Measurements from ENCODE around the gene SSBP1.

The SSBP1 gene

GRCh38 chr7:141699860-141700259, 38.3 kb upstream of the SSBP1 start:
- H3K27me3 ChIP-seq (replicated peaks; ENCODE audit: control insufficient read depth, insufficient read depth, low read length, poor library complexity, severe bottlenecking), result no peaks in the 10 kb centered on the region
- DNase-seq, result no peak
- no peaks in the 10 kb centered on the region for H3K36me3 ChIP-seq (ENCODE audit: control insufficient read depth, insufficient read depth, low read length)
- no peak overlapping the region for H3K27ac ChIP-seq (ENCODE audit: insufficient read depth, low read length, poor library complexity, severe bottlenecking)
- H3K4me3 ChIP-seq (ENCODE audit: insufficient read depth, low read depth, low read length, poor library complexity, severe bottlenecking), result no peak overlapping the region
- H3K9me3 ChIP-seq (ENCODE audit: control insufficient read depth, low read length), result no peaks in the 10 kb centered on the region
- peaks cover 8% of the 10 kb centered on the region for H3K4me1 ChIP-seq (ENCODE audit: control insufficient read depth, insufficient read depth, low read length, poor library complexity, severe bottlenecking)

GRCh38 chr7:141700296-141700847, 37.8 kb upstream of the SSBP1 start:
- DNase-seq, result no peak
- H3K4me1 ChIP-seq (ENCODE audit: control insufficient read depth, insufficient read depth, low read length, poor library complexity, severe bottlenecking), result peaks cover 8% of the 10 kb centered on the region
- no peaks in the 10 kb centered on the region for H3K27me3 ChIP-seq (replicated peaks; ENCODE audit: control insufficient read depth, insufficient read depth, low read length, poor library complexity, severe bottlenecking)
- no peaks in the 10 kb centered on the region for H3K36me3 ChIP-seq (ENCODE audit: control insufficient read depth, insufficient read depth, low read length)
- peak overlapping the region; percentile 52 for H3K4me3 ChIP-seq (ENCODE audit: insufficient read depth, low read depth, low read length, poor library complexity, severe bottlenecking)
- H3K9me3 ChIP-seq (ENCODE audit: control insufficient read depth, low read length), result no peaks in the 10 kb centered on the region
- peak overlapping the region; percentile 54 for H3K27ac ChIP-seq (ENCODE audit: insufficient read depth, low read length, poor library complexity, severe bottlenecking)

DNA sequence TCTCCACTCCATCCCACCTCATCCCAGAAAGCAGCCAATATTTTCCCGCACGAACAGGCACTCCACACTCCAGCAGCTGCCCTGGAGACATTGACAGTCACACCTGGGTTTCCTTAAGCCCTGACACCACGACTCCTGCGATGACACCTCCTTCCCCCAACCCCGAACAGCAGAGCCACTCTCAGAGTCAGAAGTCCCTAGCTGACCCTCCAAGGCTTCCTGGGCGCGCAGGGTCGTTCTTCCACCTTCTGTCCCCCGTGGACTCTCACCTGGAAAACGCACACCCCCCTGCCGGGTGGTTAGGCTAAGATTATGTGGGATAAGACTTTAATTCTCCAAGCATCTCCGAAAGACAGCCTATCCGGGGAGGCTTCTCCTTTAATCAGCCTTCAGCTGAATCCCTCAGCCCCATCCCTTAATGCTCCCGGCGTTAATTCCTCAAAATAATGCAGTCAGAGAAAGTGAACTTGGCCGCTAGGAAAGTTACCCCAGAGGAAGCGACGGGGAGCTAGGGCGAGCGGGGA, 37.2 kb upstream of the SSBP1 start:
- no peak for DNase-seq
- H3K4me1 ChIP-seq (ENCODE audit: control insufficient read depth, insufficient read depth, low read length, poor library complexity, severe bottlenecking), result peaks cover 8% of the 10 kb centered on the region
- H3K36me3 ChIP-seq (ENCODE audit: control insufficient read depth, insufficient read depth, low read length), result no peaks in the 10 kb centered on the region
- peak overlapping the region; percentile 54 for H3K27ac ChIP-seq (ENCODE audit: insufficient read depth, low read length, poor library complexity, severe bottlenecking)
- no peaks in the 10 kb centered on the region for H3K9me3 ChIP-seq (ENCODE audit: control insufficient read depth, low read length)
- H3K27me3 ChIP-seq (replicated peaks; ENCODE audit: control insufficient read depth, insufficient read depth, low read length, poor library complexity, severe bottlenecking), result no peaks in the 10 kb centered on the region
- H3K4me3 ChIP-seq (ENCODE audit: insufficient read depth, low read depth, low read length, poor library complexity, severe bottlenecking), result peak overlapping the region; percentile 52

GRCh38 chr7:141701489-141702046, 36.6 kb upstream of the SSBP1 start:
- DNase-seq, result peak; percentile 65 to 73 (median 65)
- no peaks in the 10 kb centered on the region for H3K9me3 ChIP-seq (ENCODE audit: control insufficient read depth, low read length)
- peak overlapping the region; percentile 84 for H3K27ac ChIP-seq (ENCODE audit: insufficient read depth, low read length, poor library complexity, severe bottlenecking)
- peak overlapping the region; percentile 64 for H3K4me3 ChIP-seq (ENCODE audit: insufficient read depth, low read depth, low read length, poor library complexity, severe bottlenecking)
- H3K36me3 ChIP-seq (ENCODE audit: control insufficient read depth, insufficient read depth, low read length), result no peaks in the 10 kb centered on the region
- H3K4me1 ChIP-seq (ENCODE audit: control insufficient read depth, insufficient read depth, low read length, poor library complexity, severe bottlenecking), result peaks cover 8% of the 10 kb centered on the region
- no peaks in the 10 kb centered on the region for H3K27me3 ChIP-seq (replicated peaks; ENCODE audit: control insufficient read depth, insufficient read depth, low read length, poor library complexity, severe bottlenecking)

DNA sequence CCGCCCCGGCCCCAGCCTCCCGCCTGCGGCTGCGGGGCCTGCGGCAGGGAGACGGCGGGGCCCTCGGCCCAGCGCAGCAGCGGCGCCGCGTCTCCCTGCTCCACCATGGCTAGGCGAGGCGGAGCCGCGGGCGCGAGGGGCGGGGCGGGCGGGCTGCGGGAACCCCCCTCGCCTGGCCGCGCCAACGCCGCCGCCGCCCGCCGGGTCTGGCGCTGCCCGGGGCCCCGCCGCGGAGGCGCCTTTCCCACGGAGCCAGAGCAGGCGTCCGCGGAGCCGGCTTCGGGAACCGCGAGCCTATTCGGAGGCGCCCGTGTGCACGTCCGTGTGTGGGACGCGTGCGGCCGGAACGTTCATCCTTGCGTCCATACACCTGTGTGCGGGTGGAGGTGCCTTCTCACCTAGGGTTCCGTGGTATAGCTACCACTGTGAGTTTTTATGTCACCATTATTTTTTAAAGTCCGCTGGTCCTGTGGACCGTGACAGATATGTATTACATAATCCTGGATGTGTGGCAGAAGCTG, 36.1 kb upstream of the SSBP1 start, which contains the start of gene DENND11:
Gene DENND11, minus strand, starts transcription at position 120 of the 521 bp plus-strand sequence. Its CDS starts 13 bp downstream, at position 107.
- no peaks in the 10 kb centered on the region for H3K27me3 ChIP-seq (replicated peaks; ENCODE audit: control insufficient read depth, insufficient read depth, low read length, poor library complexity, severe bottlenecking)
- DNase-seq, result peak; percentile 40 to 56 (median 48)
- H3K36me3 ChIP-seq (ENCODE audit: control insufficient read depth, insufficient read depth, low read length), result no peaks in the 10 kb centered on the region
- peaks cover 8% of the 10 kb centered on the region for H3K4me1 ChIP-seq (ENCODE audit: control insufficient read depth, insufficient read depth, low read length, poor library complexity, severe bottlenecking)
- no peaks in the 10 kb centered on the region for H3K9me3 ChIP-seq (ENCODE audit: control insufficient read depth, low read length)
- H3K4me3 ChIP-seq (ENCODE audit: insufficient read depth, low read depth, low read length, poor library complexity, severe bottlenecking), result peak within 1 kb of the TSS; percentile 64
- peak within 1 kb of the TSS; percentile 84 for H3K27ac ChIP-seq (ENCODE audit: insufficient read depth, low read length, poor library complexity, severe bottlenecking)

DNA sequence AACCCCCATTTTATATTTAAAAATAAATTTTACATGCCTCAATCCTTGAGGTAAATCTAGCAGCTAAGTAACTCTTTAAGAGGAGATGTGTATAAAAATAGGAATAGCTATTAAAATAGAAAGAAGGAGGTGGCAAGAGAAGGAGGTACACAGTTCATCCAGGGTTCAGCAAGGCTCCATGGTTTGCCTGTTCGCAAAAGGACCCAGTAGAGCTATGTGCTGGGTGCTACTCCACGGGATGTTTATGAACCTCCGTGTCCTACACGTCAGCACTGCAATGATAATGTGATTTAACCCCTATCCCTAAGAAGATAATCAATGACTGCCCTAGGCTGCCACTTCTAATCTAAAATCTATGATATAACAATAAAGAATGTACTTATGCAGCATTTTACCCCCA, 35.3 kb upstream of the SSBP1 start:
- no peaks in the 10 kb centered on the region for H3K36me3 ChIP-seq (ENCODE audit: control insufficient read depth, insufficient read depth, low read length)
- peak overlapping the region; percentile 56 for H3K4me3 ChIP-seq (ENCODE audit: insufficient read depth, low read depth, low read length, poor library complexity, severe bottlenecking)
- no peaks in the 10 kb centered on the region for H3K27me3 ChIP-seq (replicated peaks; ENCODE audit: control insufficient read depth, insufficient read depth, low read length, poor library complexity, severe bottlenecking)
- DNase-seq, result no peak
- H3K27ac ChIP-seq (ENCODE audit: insufficient read depth, low read length, poor library complexity, severe bottlenecking), result no peak overlapping the region
- no peaks in the 10 kb centered on the region for H3K9me3 ChIP-seq (ENCODE audit: control insufficient read depth, low read length)
- peaks cover 8% of the 10 kb centered on the region for H3K4me1 ChIP-seq (ENCODE audit: control insufficient read depth, insufficient read depth, low read length, poor library complexity, severe bottlenecking)

DNA sequence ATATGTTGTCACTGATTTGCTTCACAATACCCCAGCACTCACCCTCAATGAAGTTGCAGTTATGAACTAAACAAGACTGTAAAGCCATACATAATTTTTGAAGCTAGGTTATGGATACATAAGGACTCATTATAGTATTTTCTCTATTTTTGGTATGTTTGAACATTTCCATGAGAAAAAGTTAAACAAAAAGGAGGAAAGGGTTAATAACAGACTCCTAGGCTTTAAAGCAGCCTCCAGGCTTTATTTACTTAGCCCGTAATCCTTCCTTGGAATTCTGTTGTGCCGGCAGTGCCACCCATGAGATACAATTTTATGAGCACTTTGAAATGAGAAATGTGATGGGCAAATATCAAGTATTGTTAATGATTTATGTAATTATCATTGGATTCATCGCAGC, 34.0 kb upstream of the SSBP1 start:
- Histone ChIP-seq H3K4me3 (ENCODE audit: insufficient read depth, low read depth, low read length, poor library complexity, severe bottlenecking) (no peak overlapping the region), H3K9me3 (ENCODE audit: control insufficient read depth, low read length) (no peaks in the 10 kb centered on the region), H3K4me1 (ENCODE audit: control insufficient read depth, insufficient read depth, low read length, poor library complexity, severe bottlenecking) (peaks cover 8% of the 10 kb centered on the region), H3K27ac (ENCODE audit: insufficient read depth, low read length, poor library complexity, severe bottlenecking) (no peak overlapping the region), H3K27me3 (replicated peaks; ENCODE audit: control insufficient read depth, insufficient read depth, low read length, poor library complexity, severe bottlenecking) (no peaks in the 10 kb centered on the region), H3K36me3 (ENCODE audit: control insufficient read depth, insufficient read depth, low read length) (no peaks in the 10 kb centered on the region)
- no peak for DNase-seq

GRCh38 chr7:141704741-141705140, 33.4 kb upstream of the SSBP1 start:
- no peaks in the 10 kb centered on the region for H3K36me3 ChIP-seq (ENCODE audit: control insufficient read depth, insufficient read depth, low read length)
- no peaks in the 10 kb centered on the region for H3K27me3 ChIP-seq (replicated peaks; ENCODE audit: control insufficient read depth, insufficient read depth, low read length, poor library complexity, severe bottlenecking)
- H3K4me3 ChIP-seq (ENCODE audit: insufficient read depth, low read depth, low read length, poor library complexity, severe bottlenecking), result no peak overlapping the region
- DNase-seq, result no peak
- H3K9me3 ChIP-seq (ENCODE audit: control insufficient read depth, low read length), result no peaks in the 10 kb centered on the region
- peaks cover 8% of the 10 kb centered on the region for H3K4me1 ChIP-seq (ENCODE audit: control insufficient read depth, insufficient read depth, low read length, poor library complexity, severe bottlenecking)
- no peak overlapping the region for H3K27ac ChIP-seq (ENCODE audit: insufficient read depth, low read length, poor library complexity, severe bottlenecking)

- DNase-seq, result no peak
- no peak overlapping the region for H3K27ac ChIP-seq (ENCODE audit: insufficient read depth, low read length, poor library complexity, severe bottlenecking)
- peaks cover 5% of the 10 kb centered on the region for H3K4me1 ChIP-seq (ENCODE audit: control insufficient read depth, insufficient read depth, low read length, poor library complexity, severe bottlenecking)
- no peaks in the 10 kb centered on the region for H3K9me3 ChIP-seq (ENCODE audit: control insufficient read depth, low read length)
- no peaks in the 10 kb centered on the region for H3K27me3 ChIP-seq (replicated peaks; ENCODE audit: control insufficient read depth, insufficient read depth, low read length, poor library complexity, severe bottlenecking)
- no peaks in the 10 kb centered on the region for H3K36me3 ChIP-seq (ENCODE audit: control insufficient read depth, insufficient read depth, low read length)
- H3K4me3 ChIP-seq (ENCODE audit: insufficient read depth, low read depth, low read length, poor library complexity, severe bottlenecking), result no peak overlapping the region
These were observed 31.7 kb upstream of the SSBP1 start for GRCh38 chr7:141706239-141707064.

DNA sequence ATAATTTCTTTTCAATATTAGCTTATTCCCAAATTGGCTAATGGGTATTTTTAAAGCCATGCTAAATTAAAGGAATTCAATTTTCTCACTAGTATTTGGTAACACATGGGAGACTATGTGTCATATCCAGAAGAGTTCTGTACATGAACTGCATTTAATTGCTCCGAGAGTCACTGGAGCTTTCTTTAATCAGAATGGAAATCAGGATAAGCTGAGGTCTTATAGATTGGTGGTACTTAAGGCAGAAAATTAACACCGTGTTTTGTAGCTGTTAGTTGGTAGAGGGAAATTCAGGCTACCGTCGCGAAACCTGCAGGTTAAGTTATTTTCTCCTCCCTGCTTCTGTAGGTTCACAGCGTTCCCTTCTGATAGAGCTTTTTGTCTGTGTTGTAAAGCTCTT, 29.8 kb upstream of the SSBP1 start, which contains the start of gene WEE2:
Gene WEE2, plus strand, starts transcription at position 3 of the 400 bp plus-strand sequence. CDS start 406 bp downstream, outside the sequence.
- H3K27ac ChIP-seq (ENCODE audit: insufficient read depth, low read length, poor library complexity, severe bottlenecking), result no peak within 1 kb of the TSS
- H3K9me3 ChIP-seq (ENCODE audit: control insufficient read depth, low read length), result no peaks in the 10 kb centered on the region
- no peak for DNase-seq
- H3K36me3 ChIP-seq (ENCODE audit: control insufficient read depth, insufficient read depth, low read length), result no peaks in the 10 kb centered on the region
- H3K27me3 ChIP-seq (replicated peaks; ENCODE audit: control insufficient read depth, insufficient read depth, low read length, poor library complexity, severe bottlenecking), result no peaks in the 10 kb centered on the region
- no peaks in the 10 kb centered on the region for H3K4me1 ChIP-seq (ENCODE audit: control insufficient read depth, insufficient read depth, low read length, poor library complexity, severe bottlenecking)
- H3K4me3 ChIP-seq (ENCODE audit: insufficient read depth, low read depth, low read length, poor library complexity, severe bottlenecking), result no peak within 1 kb of the TSS
